Measurements from ENCODE around the gene TRIML2.
"Not testable (repeated sequence)": the region's sequence is repeated elsewhere in the genome, so short reads cannot be mapped to it uniquely, and the experiment has no call there.

Gene TRIML2

GRCh38 chr4:188106454-188106853 lies 2.9 kb downstream of the TRIML2 start:
- no peak for DNase-seq

GRCh38 chr4:188092824-188093223 lies 16.6 kb downstream of the TRIML2 start:
- no peak for DNase-seq

GRCh38 chr4:188086858-188087257 lies 22.5 kb downstream of the TRIML2 start:
- no peak for DNase-seq

GRCh38 chr4:188082796-188083195 lies 26.6 kb downstream of the TRIML2 start:
- no peak for DNase-seq

GRCh38 chr4:188078116-188078515 lies 31.3 kb downstream of the TRIML2 start:
- DNase-seq, result no peak

- DNase-seq, result no peak
Measured at GRCh38 chr4:188076169-188076568, 33.2 kb downstream of the TRIML2 start.

- DNase-seq, result no peak
Measured at GRCh38 chr4:188061083-188061482, 48.3 kb downstream of the TRIML2 start.

DNA sequence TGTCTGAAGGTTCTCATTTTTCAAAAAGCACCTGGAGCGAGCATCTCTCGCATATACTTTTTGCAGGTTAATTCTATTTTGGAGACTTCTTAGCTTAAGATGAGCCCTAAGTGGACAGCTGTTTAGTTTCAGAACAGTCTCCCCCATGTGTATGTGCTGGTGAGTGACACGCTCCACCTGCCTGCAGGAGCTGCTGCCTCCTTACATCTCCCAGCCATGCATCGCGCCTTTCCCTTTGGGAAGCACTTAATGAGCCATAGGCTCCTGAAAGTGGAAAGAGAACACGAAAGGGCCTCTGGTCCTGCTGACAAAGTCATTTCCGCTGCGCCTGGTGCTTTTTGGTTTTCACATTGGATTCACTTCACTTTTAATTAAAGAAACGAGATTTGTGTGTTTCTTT lies 56.1 kb downstream of the TRIML2 start:
- DNase-seq, result no peak

- DNase-seq, result no peak
Measured at GRCh38 chr4:188046657-188047056, 62.7 kb downstream of the TRIML2 start.

DNA sequence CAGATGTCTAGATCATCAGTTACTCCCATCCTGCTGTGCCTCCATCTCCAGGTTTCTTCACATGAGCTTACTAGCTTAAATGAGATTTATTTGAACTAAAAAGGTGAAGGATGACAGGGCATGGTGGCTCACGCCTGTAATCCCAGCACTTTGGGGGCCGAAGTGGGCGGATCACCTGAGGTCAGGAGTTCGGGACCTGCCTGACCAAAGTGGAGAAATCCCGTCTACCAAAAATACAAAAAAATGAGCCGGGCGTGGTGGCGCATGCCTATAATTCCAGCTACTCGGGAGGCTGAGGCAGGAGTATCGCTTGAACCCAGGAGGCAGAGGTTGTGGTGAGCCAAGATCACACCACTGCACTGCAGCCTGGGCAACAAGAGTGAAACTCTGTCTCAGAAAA lies 63.9 kb downstream of the TRIML2 start:
- not testable (repeated sequence) for DNase-seq

GRCh38 chr4:188043154-188043553 lies 66.2 kb downstream of the TRIML2 start:
- DNase-seq, result no peak

- no peak for DNase-seq
Measured at GRCh38 chr4:188042191-188042590, 67.2 kb downstream of the TRIML2 start.

DNA sequence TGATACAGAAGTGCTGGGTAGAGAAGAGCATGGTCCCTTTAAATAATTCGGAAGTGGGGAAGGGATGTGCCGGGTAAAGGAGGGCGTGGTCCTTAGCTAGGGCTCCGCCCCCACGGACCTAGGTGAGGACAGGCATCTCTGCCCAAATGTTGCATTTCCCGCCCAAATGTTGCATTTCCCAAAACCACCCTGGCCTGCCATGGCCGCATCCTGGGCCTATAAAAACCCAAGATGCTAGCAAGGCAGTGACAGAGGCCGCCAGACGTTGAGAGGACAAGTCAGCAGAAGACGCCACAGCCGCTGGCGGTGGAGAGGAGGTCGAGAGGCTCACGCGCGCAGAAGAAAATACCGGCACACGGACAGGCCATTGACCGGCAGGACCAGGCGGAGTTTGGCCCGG lies 67.7 kb downstream of the TRIML2 start:
- no peak for DNase-seq

Data from right hindlimb (tissue), 1 donor.